ENCODE measurements around the gene VIPR2.

The VIPR2 gene

DNA sequence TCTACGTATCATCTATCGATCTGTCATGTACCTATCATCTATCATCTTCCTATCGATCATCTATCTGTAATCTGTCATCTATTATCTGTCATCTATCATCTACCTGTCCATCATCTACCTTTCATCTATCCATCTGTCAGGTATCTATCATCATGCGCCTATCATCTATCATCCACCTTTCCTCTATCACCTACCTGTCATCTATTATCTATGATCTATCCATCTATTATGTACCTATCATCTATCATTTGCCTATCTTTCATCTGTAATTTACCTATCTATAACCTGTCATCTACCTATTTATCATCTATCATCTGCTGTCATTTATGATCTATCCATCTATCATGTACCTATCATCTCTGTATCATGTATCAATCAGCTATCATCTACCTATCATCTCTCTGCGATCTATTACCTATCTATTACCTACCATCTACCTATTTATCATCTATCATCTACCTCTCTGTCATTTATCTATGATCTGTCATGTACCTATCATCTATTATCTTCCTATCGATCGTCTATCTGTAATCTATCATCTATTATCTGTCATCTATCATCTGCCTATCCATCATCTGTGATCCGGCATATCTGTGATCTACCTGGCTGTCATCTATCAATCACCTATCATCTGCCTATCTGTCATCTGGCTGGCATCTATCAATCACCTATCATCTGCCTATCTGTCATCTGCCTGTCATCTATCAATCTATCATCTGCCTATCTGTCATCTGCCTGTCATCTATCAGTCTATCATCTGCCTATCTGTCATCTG, 1.6 kb upstream of the VIPR2 start:
- TF ChIP-seq CTCF (IDR thresholded peaks at IDR 0.05) = no peak

GRCh38 chr7:159145490-159145855, 806 bp upstream of the VIPR2 start:
- no peak for TF ChIP-seq CTCF (IDR thresholded peaks at IDR 0.05)

DNA sequence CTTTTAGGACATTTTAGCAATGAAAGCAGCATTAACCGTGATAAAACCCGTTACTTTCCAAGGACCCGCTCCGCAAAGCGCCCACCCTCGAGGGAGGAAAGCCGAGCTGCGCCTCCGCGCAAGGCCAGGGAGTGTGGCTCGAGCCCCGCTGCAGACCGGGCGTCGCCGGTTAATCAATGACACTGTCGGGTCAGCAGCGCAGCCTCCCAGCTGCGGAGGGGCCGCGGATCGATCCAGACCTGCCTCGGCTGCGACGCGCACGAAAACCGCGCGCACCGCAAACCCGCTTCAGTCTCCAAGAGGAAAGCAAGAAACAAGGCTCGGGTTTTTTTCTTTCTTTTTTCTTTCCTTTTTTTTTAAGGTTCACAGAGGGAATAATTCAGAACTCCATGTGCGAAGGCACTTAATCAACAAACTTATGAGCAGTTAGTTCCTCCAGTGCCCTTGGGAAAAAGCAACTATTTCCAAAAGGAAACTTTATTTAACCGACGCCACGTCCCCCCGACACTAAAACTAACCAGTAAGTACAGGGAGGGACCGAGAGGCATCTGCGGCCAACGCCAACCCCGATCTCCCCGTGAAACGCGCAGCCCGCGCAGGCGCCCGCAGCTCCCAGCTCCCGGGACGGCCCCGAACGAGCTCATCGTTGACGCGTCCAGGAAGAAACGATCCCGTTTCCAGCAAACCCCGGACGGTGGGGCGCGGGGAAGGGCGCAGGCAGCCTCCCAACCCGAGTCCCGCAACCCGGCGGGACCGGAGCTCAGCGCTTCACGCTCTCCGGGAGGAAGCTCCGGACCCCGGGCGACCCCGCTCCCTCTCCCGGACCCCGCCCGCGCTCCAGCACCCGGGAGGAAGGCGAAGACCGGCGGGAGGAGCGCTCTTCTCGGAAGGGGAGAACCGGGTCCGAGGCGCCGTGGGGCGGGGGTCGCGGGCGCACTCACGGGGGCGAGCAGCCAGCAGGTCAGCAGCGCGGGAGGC, 598 bp downstream of the VIPR2 start:
- TF ChIP-seq CTCF (IDR thresholded peaks at IDR 0.05) = no peak

GRCh38 chr7:159142730-159143129, 1.9 kb downstream of the VIPR2 start:
- no peak for TF ChIP-seq CTCF (IDR thresholded peaks at IDR 0.05)

DNA sequence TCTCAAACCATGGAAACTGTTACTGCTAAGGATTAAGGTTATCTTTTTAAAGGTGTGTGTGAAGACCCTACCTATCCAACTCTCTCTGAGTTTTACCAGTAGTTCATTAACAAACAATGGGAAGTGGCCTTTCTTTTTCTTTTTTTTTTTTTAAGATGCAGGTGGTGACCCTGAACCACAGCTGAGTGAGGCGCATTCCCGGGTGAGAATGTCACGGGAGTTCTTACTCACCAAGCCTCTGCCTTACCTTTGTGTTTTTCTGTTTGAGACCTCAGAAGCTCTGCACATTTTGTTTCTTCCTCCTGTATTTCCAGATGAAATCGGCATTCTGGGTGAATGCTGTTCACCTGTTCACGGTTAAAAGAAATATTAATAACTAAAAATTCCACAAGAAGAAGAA, 2.5 kb downstream of the VIPR2 start:
- TF ChIP-seq CTCF (IDR thresholded peaks at IDR 0.05) = no peak

- no peak for TF ChIP-seq CTCF (IDR thresholded peaks at IDR 0.05)
Measured at GRCh38 chr7:159141660-159142059, 3.0 kb downstream of the VIPR2 start.

- no peak for TF ChIP-seq CTCF (IDR thresholded peaks at IDR 0.05)
Measured at GRCh38 chr7:159141167-159141566, 3.5 kb downstream of the VIPR2 start.

All from LNCAP (cell line).